ENCODE results near the gene STAG2.
"Not testable (repeated sequence)": the region's sequence is repeated elsewhere in the genome, so short reads cannot be mapped to it uniquely, and the experiment has no call there.

Gene STAG2

DNA sequence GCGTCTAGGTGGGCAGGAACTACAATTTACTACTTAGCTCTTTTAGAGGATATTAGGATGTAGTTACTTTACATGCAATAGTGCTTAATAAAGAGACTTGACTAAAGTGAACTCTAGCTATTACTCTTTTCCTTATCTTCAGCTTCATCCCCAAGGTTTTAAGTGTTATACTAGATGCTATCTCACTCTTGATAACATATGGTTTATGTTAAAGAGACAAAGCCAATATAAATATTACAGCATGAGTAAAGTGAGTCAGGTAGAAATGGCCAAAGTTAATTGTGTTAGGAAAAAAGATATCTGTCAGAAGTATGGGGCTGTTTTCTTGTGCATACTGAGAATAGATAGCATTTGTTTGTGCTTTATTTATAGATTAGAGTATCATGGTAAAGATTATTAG, 80.5 kb downstream of the STAG2 start:
- no peak for DNase-seq (ENCODE audit: low read depth, low spot score)
- TF ChIP-seq CTCF (IDR thresholded peaks at IDR 0.05; ENCODE audit: low read depth, low read length): no peak
- H3K4me3 ChIP-seq (ENCODE audit: low read depth, low read length): no peak overlapping the region
- in situ Hi-C loops (cut with HindIII; ENCODE audit: low sequenced_read_pairs): no loop called here

DNA sequence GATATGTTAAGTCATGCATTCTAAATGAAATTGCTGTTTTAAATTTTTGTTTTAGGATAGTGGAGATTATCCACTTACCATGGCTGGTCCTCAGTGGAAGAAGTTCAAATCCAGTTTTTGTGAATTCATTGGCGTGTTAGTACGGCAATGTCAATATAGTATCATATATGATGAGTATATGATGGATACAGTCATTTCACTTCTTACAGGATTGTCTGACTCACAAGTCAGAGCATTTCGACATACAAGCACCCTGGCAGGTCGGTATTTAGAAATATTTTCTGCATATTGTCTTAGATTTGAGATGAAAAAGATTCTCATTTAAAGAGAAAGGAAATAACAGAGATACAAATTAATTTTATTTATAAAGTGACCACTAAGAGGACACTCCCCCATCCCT, 83.6 kb downstream of the STAG2 start:
- H3K4me3 ChIP-seq (ENCODE audit: low read depth, low read length): no peak overlapping the region
- no peak for DNase-seq (ENCODE audit: low read depth, low spot score)
- in situ Hi-C loops (cut with HindIII; ENCODE audit: low sequenced_read_pairs): no loop called here
- TF ChIP-seq CTCF (IDR thresholded peaks at IDR 0.05; ENCODE audit: low read depth, low read length): no peak

- DNase-seq (ENCODE audit: low read depth, low spot score); in situ Hi-C loops (cut with HindIII; ENCODE audit: low sequenced_read_pairs); H3K4me3 ChIP-seq (ENCODE audit: low read depth, low read length): not testable (repeated sequence)
Observed at GRCh38 chrX:124084417-124084816, 122.9 kb downstream of the STAG2 start.

GRCh38 chrX:124085063-124085462, 123.6 kb downstream of the STAG2 start:
- in situ Hi-C loops (cut with HindIII; ENCODE audit: low sequenced_read_pairs): no loop called here
- DNase-seq (ENCODE audit: low read depth, low spot score): no peak
- H3K4me3 ChIP-seq (ENCODE audit: low read depth, low read length): no peak overlapping the region
- no peak for TF ChIP-seq CTCF (IDR thresholded peaks at IDR 0.05; ENCODE audit: low read depth, low read length)

GRCh38 chrX:124086411-124086810, 124.9 kb downstream of the STAG2 start:
- no peak overlapping the region for H3K4me3 ChIP-seq (ENCODE audit: low read depth, low read length)
- no peak for TF ChIP-seq CTCF (IDR thresholded peaks at IDR 0.05; ENCODE audit: low read depth, low read length)
- no peak for DNase-seq (ENCODE audit: low read depth, low spot score)
- in situ Hi-C loops (cut with HindIII; ENCODE audit: low sequenced_read_pairs): no loop called here

DNA sequence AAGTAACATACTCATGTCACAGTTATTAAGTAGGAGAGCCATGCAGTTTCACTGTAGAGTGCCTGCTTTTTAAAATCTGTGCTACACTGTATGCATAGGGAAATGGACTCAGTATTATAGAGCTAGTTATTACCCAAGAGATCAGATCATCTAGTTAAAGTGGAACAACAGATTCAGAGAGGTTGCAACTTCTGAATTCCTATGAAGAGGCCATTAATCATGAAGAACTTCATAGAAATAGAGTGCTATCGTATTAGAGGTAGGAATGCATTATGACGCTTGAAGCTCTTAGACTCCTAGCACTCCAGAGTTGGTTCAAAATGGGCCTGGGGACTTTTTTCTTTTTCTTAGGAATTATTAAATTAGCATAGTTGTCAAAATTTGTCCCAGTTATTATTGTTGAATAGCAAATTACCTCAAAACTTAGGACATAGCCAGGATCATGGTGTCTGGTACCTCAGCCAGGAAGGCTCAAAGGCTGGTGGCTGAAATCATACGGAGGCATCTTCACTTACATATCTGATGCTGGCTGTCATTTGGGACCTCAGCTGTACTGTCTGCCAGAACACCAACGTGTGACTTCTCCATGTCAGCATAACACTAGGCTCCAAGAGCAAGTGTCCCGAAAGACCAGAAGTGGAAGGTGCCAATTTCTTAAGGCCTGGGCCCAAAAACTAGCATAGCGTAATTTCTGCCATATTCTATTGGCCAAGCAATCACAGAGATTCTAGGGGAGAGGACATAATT, 125.7 kb downstream of the STAG2 start:
- no peak overlapping the region for H3K4me3 ChIP-seq (ENCODE audit: low read depth, low read length)
- no peak for TF ChIP-seq CTCF (IDR thresholded peaks at IDR 0.05; ENCODE audit: low read depth, low read length)
- no peak for DNase-seq (ENCODE audit: low read depth, low spot score)
- in situ Hi-C loops (cut with HindIII; ENCODE audit: low sequenced_read_pairs): no loop called here

DNA sequence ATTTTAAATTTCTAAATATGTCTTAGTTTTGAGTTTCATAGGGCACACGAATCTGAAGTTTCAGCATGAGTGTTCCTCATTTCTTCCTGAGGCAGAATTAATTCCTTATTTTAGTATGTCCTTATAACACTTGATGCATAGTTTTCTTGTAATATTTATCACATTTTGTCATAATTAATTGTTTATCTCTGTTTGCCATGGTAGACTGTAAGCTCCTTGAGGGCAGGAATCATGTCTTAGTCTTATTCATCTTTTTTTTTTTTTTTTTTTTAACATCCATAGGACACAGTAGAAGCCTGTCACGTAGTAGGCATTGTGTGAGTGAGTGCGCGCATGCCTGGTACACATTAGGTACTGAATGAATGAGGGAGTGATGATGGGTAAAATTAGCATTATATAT, 131.7 kb downstream of the STAG2 start:
- no peak for DNase-seq (ENCODE audit: low read depth, low spot score)
- H3K4me3 ChIP-seq (ENCODE audit: low read depth, low read length): no peak overlapping the region
- no peak for TF ChIP-seq CTCF (IDR thresholded peaks at IDR 0.05; ENCODE audit: low read depth, low read length)
- in situ Hi-C loops (cut with HindIII; ENCODE audit: low sequenced_read_pairs): no loop called here
